OCI-LY3 (cell line): ENCODE results near the gene IDNK.

ENCODE experiments used
- EZH2phosphoT487 ChIP-seq: fragments of 200-600 bp; shearing (Covaris generic); IDR thresholded peaks from 2 replicates; pipeline ENCODE4 v1.6.1; 2018; ENCODE audit warnings: antibody characterized with exemption, mixed run types, low read depth
- TF ChIP-seq, protein P1 (sequence below): fragments of 200-600, 300-600 bp; sonication (generic); IDR thresholded peaks from 2 replicates; pipeline ENCODE4 v1.5.1; 2014; ENCODE audit warnings: antibody characterized with exemption, low read length, low read depth

DNA sequence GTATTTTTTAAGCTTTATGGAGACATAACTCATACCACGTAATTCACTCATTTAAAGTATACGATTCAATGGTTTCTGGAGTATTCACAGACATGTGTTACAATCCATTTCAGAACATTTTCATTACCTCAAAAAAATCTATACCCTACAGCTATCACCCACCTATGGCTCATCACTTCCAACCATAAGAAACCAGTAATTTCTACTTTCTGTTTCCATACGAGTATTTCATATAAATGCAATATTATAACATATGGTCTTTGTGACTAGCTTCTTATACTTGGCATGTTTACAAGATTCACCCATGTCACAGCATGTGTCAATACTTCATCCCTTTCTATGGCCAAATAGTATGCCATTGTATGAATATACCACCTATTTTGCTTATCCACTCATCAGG, 66.0 kb downstream of the IDNK start:
- TF ChIP-seq, protein P1, sequence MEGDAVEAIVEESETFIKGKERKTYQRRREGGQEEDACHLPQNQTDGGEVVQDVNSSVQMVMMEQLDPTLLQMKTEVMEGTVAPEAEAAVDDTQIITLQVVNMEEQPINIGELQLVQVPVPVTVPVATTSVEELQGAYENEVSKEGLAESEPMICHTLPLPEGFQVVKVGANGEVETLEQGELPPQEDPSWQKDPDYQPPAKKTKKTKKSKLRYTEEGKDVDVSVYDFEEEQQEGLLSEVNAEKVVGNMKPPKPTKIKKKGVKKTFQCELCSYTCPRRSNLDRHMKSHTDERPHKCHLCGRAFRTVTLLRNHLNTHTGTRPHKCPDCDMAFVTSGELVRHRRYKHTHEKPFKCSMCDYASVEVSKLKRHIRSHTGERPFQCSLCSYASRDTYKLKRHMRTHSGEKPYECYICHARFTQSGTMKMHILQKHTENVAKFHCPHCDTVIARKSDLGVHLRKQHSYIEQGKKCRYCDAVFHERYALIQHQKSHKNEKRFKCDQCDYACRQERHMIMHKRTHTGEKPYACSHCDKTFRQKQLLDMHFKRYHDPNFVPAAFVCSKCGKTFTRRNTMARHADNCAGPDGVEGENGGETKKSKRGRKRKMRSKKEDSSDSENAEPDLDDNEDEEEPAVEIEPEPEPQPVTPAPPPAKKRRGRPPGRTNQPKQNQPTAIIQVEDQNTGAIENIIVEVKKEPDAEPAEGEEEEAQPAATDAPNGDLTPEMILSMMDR, result no peak
- no peak for TF ChIP-seq EZH2phosphoT487
